EL (cell line): Measurements from ENCODE around the gene LSM10.

Experiments
- DNase-seq: peaks from one replicate; pipeline ENCODE4 v3.0.0-alpha.2; 2016

The LSM10 gene

DNA sequence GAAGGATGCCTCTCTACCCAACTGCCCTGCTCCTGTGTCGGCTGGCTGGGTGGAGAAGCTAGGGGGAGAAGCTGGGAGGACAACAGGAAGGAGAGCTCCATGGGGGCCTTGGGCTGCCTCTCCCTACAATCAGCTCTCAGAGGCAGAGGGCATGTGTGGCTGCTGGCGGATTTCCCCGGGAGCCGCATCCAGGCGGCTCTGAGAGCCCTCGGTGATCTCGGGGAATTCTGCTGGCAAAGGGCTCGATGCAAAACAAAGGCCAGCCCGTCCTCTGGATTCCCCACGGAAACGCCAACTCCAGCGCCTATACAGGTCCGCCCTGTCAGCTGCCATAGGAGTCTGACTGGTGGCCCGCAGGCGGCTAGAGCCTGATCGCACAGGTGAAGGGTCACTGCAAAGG is 47.9 kb downstream of the LSM10 start:
- peak; percentile 29 for DNase-seq

DNA sequence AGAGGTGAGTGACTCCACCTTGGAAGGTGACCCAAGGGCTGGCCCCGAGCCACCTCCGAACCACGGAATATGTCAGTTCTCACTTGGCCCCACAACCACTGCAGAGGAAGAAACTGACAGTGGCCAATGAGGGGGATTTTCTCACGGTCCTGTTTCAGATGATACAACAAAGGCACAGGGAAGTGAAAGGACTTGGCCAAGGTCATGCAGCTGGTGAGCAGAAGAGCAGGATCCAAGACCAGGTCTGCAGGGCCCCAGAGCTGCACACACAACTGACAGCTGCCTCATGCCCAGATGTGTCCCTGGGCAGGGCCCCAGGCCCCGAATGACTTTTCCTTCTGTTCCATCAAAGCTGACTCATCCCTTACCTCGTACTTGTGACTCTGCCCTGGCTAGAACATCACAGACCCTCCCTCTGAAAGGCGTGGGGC is 48.5 kb downstream of the LSM10 start:
- peak; percentile 60 for DNase-seq

DNA sequence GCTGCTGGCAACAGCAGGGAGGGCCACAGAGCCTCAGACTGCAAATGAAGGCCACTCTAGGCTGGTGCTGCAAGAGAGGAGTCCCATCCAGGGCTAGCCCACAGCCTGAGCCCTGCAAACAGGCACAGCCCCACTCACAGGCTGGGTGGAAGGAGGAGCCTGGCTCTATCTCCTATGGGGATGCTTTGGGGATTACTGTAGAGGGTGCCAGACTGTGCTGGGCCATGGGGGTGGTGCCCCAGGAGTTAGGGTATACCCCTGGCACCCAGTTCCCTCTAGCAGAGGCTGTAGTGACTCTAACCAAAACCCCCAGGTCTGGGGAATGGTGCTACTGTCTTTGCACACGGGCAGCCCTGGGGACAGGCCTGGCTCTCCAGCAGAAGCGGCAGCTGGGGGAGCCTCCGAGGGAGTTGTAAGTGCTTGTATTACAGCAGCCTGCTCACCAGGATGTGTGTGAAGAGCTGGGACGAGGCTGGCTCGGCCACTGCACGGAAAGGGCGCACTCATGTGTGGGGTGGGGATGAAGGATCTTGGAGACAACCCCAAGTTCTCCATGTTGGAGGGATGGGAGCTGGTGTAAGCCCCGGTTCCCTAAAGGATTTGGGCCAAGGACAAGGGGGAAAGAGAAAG is 50.9 kb downstream of the LSM10 start:
- no peak for DNase-seq

DNA sequence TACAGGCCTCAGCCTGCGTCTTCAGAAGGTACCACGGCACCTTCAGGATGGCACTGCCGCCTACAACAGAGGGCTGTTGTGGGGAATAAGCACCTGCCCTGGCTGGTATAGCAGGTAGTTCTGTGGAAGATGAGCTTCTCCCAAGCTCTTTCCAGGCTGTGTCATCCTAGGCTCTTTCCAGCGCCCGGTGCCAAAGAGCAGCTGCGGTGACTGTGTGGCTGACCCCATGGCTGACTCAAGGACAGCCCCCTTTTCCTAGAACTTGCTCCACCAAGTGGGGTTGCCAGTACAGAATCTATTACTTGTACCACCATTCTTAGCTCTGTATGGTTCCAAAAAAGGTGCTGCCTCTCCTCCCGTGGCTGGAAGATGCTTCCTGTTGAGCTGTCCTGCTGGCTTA is 52.4 kb downstream of the LSM10 start:
- DNase-seq: no peak

DNA sequence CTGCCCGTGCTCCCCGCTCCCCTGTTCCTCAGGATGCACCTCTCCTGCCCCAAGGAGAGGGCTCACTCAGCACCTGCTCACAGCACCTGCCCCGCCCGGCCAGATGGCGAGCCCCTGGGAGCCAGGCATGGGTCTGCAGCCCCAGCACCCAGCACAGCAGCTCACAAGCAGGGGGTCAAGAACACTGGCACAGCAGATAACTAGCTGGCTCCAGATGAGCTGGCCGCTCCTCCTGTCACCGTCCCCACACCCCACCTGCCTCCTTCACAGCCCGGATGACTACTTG is 53.4 kb downstream of the LSM10 start:
- DNase-seq: no peak

DNA sequence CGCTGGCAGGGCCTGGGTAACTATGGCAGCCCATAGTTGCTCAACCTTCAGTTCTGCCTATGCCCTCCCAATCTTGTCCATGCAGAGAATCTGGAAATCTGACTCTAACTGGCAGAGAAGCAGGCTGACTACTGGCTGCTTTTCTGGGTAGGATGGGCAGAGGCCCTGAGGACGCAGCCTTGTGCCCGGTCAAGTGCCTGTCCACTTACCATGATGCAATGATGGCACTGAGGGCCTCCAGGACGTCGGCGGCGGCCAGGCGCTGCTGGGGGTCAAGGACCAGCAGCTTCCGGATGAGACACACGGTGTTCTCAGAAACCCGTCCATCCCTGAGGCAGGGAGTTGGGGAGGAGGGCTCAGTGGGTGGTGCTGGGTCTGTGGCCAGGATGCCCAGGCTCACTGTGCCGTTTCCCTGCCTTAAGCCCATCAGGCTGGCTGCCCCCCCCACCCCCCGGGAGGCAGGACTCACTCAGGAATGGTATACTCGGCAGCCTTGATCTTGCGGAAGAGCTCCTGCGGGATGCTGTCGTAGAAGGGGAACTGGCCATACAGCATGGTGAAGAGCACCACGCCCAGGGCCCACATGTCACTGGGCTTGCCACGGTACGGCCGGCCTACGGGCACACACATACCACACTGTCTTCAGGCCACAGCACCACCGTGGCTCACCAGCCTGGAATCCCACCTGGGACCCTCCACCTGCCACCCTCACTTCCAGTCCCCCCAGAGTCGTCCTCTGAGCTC is 53.9 kb downstream of the LSM10 start:
- no peak for DNase-seq
